HG03045 (cell line): Measurements from ENCODE around the gene CCDC88C.

ENCODE experiments used
- ATAC-seq: cut with Tn5 transposase; IDR thresholded peaks from one replicate; pipeline ENCODE4 v1.9.1; 2021; ENCODE audit warnings: mild to moderate bottlenecking, moderate library complexity; ENCODE audit not compliant: unreplicated experiment

Gene CCDC88C

DNA sequence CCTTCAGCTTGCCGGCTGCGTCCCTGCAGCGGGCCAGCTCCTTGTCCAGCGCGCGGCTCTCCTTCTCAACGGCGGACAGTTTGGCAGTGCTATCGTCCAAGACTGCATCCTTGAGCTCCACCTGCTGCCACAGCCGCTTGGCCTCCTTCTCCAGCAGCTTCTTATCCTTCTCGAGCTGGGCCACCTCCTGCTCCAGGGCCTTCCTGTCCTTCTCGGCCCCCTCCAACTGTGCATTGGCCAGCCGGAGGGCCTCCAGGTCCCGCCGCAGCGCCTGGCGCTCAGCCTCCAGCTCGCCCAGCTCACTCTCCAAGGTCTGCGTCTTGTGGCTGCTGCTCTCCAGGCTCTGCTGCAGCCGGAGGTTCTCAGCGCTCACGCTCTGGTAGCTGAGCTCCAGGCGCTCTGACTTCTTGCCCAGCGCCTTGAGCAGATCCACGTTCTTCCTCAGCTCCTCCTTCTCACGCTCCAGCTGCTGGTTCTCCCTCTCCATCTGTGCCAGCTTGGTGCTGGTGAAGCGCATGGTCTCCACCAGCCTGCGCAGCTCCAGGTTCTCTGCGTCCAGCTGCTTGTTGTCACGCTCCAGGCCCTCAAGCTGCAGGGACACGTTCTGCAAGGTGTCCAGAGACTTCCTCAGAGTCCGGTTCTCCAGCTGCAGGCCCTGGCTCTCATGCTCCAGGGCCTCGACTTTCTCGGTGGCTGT is 104.3 kb downstream of the CCDC88C start:
- no peak for ATAC-seq

DNA sequence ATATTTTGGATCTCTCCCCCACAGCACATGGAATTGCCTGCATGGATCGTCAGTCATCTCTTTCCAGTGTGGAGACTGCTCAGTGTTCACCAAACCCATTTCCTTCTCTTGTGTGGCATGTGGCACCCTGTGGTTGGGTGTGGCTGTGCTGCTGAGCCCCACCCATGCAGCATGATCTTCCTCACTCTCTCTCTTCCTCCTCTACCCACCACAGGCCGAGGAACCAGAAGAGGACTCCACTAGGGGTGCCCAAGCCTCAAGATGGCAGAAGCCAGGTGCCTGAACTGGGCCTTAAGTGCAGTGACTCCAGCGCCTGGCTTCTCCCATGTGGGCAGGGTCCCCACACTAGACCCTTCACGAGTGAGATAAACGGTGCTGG is 106.3 kb downstream of the CCDC88C start:
- ATAC-seq = no peak

DNA sequence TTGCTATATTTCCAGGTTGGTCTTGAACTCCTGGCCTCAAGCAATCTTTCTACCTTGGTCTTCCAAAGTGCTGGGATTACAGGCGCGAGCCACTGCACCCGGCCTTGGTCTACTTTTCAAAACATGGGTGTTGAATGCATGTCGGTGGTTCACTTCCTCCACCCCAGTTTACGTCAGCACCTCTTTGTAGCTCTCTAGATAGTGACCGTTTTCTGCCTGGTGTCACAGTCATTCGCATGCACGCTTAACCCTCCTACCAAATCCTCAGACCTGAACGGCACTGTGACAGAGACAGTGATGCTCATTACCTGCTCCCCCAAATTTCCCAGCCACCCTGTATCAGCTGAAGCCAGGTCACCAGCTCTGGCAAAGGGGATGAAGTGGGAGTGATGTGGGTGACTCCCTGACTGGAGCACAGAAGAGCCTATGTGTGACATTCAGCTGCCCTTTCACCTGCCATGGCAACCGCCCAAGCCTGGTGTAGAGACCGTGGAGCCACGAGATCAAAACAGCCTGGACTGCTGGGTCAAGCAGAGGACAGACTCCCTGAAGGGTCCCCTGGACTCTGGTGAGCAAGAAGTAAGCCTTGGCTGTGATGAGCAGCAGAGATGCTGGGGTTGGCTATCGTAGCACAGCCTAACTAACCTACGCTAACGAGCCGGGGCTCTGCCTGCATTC is 106.9 kb downstream of the CCDC88C start:
- no peak for ATAC-seq

DNA sequence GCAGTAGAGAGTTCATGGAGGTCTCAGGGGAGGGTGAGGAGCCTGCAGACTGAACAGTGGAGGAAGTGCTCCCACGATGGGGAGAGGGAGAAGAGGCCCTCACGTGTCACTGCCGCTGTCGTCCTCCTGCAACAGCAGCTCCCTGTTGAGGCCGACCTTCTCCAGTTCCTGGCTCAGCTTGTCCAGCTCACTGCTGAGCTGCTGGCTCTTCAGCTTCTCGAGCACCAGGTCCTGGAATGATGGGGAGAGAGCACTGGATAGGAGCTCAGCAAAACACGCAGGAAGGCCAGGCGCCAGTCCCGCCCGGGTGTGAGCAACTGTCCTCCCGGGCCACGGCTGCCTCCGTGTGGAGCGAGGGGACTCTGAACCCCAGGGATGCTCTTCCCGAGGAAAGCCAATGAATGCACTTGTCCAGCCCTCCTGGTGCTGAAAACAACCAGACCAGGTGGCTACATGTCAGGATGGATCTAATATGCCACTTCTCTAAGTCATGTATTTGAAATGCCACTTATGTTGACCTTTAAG is 107.8 kb downstream of the CCDC88C start:
- no peak for ATAC-seq

DNA sequence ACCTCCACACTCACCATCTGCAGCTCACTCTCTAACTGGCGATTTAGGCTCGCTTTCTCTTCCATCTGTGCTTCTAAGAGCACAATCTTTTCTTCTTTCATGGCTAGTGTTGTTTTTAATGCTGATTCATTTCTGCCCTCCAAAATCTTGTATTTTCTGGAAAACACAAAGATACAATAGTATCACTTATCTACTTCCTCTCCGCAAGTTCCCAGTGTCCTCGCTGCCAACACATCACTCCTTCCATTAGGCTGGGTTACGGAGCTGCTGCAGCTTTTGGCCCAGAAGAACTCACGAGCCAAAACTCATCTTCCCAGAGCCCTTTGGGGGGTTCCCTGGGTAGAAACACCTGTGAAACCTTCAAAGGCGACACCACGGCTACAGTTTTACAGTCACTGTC is 109.3 kb downstream of the CCDC88C start:
- ATAC-seq = no peak

DNA sequence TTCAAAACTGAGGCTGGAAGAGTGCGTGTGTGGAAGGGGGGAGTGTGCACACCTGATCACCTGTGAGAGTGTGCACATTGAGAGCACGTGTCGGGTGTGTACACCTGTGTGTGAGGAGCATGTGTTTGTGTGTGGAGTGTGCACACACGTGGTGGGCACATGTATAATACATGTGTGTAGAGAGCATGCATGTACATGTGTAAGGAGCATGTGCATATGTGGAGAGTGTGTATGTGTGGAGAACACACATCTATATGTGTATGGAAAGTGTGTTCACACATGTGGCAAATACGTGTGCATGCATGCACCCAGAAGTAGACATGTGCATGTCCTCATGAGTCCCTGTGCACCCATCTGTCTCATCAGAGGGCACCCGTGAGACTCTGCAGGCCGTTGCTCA is 110.0 kb downstream of the CCDC88C start:
- ATAC-seq = no peak

DNA sequence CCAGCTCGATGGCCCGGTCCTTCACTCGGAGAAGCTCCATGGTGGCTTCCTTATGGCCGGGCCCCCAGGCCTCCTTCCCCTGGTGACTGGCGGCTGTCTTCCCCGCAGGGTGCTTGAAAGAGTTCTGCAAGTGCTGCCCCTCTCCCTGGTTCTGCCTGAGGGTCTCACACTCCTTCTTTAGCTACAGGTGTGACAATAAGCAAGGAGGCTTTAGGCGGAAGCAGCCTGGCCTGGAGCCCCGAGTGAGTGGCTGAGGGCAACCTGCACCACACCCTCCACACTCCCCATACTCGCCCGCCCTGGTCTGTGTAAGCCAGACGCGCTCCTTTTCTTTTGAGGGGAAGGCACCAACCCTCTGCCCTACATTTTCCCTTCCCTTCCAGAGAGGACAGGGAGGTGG is 110.6 kb downstream of the CCDC88C start:
- ATAC-seq = no peak

DNA sequence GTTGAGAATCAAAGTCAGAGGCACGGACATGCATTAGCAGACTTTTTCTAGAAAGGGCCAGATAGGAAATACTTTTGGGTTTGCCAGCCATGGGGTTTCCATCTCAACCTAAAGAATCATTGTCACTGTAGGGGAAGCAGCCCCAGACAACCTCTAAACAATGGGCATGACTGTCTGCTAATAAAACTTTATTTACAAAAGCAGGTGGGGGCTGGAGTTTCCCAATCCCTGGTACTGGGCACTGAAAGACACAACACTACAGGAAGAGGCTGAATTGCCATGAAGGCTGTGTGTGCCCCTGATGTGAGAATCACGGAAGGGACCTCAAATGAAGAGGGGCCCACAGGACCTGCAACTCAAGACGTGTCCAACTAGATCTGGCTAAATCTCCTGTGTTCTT is 111.1 kb downstream of the CCDC88C start:
- ATAC-seq = no peak

DNA sequence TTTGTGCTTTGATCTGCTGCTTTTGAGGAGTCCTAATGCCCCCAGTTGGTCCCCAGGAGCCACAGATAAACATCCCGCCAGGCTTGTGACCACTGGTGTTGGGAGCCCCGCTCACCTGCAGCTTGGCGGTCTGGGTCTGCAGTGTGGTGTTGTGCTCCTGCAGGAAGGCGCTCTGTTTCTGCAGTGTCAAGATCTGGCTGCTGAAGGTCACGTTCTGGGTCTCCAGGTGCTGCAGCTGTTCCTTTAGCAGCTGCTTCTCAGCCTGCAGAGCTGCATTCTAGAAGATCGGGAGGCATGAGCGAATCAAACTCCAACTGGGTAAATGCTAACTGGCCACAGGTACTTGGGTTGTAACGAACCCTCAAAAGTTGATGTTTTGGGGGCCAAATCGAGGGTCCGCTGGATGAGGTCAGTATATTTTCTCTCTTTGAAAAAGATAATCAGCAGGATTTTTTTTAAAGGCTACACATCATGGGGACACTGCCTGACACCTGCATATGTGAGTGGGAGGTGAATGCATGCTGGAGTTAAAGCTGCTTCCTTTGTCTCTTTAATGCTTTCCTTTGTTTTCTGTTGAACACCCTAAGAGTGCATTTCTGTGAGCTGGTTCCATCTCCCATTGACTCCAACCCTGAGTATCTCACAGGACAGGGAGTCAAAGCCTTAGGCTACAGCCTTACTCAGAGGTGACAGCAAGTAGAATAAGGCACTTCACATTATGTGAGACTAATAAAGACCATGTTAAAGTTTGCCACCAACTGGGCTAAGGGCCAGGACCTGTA is 111.8 kb downstream of the CCDC88C start:
- no peak for ATAC-seq

DNA sequence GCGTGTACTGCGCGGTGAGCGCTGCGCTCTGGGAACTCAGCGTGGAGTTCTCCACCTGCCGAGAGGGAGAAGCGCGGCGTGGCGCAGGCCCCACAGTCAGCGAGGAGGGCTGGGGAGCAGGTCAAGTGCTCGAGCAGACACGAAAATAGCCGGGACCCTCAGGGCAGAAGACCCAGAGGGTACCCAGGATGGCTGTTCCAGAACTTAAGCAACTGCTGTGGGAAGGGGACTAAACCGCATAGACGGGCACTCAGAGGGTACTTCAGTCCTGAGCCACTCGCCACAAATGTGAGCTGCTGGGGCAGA is 113.7 kb downstream of the CCDC88C start:
- no peak for ATAC-seq

GRCh38 chr14:91303091-91303923 is 114.3 kb downstream of the CCDC88C start:
- ATAC-seq = no peak

- no peak for ATAC-seq
Observed at GRCh38 chr14:91302391-91302790, 115.2 kb downstream of the CCDC88C start.

GRCh38 chr14:91300957-91301356 is 116.7 kb downstream of the CCDC88C start:
- ATAC-seq = no peak

DNA sequence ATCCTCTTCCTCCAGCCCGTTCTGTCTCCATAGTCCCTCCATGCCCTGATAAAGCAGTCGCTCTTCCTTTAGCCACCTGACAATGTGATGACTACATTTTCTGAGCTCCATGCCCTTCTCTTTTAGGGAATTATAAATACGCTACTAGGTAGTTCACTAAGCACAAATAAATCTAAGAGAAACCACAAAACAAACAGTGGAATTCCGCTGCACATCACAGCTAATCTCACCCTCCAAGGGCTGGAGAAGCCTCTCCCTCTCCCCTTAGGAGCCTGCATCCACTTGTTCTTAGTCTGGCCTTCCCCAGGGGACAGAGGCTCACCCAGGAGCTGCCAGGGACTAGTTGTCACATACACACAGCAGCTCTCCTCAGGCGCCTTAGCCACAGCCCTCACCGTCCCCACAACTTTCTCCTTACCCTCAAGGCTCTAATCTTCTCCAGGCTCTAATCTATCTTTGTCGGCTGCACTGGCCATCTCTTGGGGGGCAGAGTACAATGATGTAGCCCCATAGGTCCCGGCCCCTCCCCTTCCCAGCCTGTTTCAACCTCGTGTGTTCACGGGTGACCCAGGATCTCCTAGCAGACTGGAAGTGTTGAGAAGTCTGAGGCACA is 117.2 kb downstream of the CCDC88C start:
- ATAC-seq = no peak

DNA sequence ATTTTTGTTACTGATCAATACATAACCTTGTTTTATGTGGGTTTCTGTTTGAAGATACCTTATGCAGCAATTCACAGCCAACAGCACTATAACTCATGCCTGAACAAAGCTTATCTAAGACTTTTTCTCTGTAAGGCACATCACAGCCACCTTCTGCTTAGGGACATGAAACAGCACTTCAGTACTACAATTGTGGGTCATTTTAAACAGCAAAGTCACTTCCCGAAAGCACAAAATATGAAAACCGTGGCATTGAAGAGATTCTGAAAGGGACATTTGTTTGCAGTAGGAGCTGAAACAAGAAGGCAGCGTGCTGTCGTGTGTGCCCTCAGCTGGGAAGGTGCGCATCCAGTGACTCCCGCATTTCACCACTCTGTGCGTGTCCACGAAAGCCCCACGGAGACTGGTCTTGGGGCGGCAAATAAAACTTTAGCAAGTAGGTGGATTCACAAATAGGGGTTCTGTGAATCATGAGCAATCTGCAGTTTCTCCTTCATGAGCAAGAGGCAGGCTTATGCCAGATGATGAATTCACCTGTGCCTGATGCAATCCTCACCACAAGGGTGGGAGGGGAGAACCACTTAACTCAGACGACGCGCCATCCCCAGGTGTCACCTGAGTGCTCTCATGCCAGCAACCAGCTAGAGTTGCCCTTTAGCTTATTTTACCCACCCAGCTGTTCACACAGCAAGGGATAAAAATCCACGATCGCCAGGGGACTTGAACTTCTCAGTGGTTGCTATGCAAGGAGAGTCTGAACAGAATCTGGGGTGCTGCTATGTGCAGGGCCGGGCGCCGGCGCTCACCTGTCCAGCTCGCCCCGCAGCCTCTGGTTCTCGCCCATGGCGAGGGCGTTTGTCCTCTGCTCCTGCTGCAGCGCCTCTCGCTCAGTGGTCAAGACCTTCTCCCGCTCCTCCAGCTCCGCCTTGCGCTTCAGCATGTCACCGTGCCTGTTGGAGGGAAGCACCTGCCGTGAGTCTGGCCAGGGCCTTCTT is 118.2 kb downstream of the CCDC88C start:
- ATAC-seq = no peak

DNA sequence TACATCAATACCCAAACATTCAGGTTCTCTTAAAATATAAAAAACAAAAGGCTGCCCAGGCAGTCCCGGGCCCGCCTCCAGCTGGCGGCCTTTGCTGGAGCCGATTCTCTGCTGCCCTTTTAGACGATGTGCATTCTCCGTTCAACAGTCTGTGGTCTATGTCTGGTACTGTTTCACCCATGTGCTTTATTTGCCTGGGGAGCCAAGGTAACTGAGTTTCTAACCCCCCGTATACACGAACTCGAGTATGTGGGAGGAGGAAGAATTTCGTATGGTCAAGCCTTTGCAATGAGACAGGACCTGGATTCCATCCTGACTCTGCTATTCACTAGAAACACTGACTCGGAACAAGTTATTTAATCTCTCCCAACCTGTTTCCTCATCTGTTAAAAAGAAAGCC is 119.0 kb downstream of the CCDC88C start:
- no peak for ATAC-seq

DNA sequence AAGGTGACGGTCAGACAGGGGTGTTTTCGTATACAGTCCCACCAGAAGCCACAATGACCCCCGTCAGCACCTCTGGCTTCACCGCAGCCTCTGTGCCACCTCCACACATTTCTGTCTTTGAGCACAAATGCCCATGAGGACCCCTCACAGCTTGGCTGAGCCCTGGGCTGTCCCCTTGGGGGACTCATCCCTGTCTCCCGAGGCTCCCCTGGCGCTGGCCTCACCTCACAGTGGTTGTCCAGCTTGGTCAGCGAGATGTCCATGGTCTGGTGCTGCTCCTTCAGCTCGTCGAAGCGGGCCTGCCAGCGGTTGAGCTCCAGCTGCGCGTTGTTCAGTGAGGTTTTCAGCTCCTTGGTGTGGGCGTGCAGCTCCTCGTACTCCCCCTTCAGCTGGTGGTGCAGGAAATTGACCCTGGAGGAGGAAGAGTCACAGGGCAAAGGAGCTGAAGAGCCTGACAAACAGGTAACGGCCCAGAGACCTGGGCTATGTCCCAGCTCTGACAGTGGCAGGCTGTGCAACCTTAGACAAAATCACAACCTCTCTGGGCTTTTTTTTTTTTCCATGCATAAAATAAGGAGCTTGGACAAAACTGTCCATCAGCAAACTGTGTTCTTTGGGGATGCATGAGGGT is 120.4 kb downstream of the CCDC88C start:
- no peak for ATAC-seq

DNA sequence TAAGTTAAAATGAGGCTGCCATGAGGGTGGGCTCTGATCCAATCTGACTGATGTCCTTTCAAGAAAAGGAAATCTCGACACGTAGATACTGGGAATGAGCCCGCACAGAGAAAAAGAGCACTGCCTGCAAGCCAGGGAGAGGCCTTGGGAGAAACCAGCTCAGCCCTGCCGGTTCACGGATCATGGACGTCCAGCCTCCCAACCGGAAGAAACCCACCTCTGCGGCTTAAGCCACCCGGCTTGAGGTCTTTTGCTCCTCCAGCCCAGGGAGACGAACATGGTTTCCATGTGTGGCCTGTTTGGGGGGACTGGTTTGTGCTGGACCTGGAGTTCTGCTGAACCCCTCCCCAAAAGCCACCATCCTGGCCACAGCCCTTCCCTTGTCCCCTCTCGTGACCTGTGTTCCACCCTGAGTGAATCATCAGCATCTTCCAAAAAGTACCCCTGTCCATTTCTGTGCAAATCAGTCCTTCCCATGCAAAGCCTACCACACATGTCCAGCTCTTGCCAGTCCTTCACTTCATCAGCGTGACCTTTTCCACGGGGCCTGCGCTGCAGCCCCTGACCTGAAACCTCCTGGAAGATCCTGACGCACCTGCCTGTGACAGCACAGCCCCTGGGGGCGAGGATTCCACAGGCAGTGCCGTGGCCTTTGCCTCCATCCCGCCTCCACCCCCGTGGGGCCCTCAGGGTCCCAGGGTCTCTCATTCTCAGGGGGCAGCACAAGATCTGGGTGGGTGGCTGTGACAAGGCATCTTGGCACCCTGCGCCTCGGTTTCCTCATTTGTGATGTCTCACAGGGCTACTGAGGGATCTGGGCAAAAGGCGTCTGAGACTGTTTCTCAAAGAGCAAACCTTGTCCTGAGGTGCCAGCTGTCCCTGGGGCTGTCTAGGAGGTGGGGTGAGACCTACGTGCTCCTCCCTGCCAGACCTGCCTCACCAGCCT is 121.5 kb downstream of the CCDC88C start:
- ATAC-seq = no peak
